IPS-15b (cell line): ENCODE measurements around the gene ELOVL6.
"Not testable (repeated sequence)": the region's sequence is repeated elsewhere in the genome, so short reads cannot be mapped to it uniquely, and the experiment has no call there.

Experiments used
- H3K27me3 ChIP-seq: one replicate; pipeline ENCODE4 v1.6.1; 2013; ENCODE audit warnings: low read length; ENCODE audit not compliant: control insufficient read depth, insufficient read depth
- H3K36me3 ChIP-seq: one replicate; pipeline ENCODE4 v1.6.1; 2013; ENCODE audit warnings: low read length; ENCODE audit not compliant: control insufficient read depth, insufficient read depth
- H3K4me1 ChIP-seq: one replicate; pipeline ENCODE4 v1.6.1; 2013; ENCODE audit warnings: mild to moderate bottlenecking, low read length; ENCODE audit not compliant: control insufficient read depth, insufficient read depth
- H3K4me3 ChIP-seq: one replicate; pipeline ENCODE4 v1.5.1; 2013; ENCODE audit warnings: low read depth, low read length
- H3K9ac ChIP-seq: one replicate; pipeline ENCODE4 v1.6.1; 2013; ENCODE audit warnings: low read depth, mild to moderate bottlenecking, low read length
- H3K9me3 ChIP-seq: one replicate; pipeline ENCODE4 v1.6.1; 2013; ENCODE audit warnings: mild to moderate bottlenecking, low read length; ENCODE audit not compliant: control insufficient read depth, insufficient read depth

Gene ELOVL6

DNA sequence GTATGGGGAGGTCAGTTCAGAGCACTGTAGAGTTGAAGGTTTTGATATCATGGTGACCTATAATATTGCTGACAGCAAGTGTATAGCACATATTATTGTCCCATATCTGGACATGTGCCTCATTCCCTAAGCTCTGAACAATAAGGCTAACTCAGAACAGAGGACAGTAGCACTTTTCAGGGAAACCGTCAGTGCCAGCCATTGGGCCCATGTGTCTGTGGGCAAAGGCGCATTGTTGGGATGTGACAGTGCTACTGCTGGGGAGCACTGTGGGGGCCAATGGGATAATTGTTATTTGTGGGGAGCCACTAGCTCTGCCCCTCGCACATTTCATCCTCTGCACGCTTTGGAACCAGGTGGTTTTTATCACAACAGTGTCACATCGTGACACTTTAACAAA lies 136.2 kb downstream of the ELOVL6 start:
- Histone ChIP-seq H3K9ac (no peak overlapping the region), H3K27me3 (no peaks in the 10 kb centered on the region), H3K4me1 (no peaks in the 10 kb centered on the region), H3K4me3 (no peak overlapping the region), H3K9me3 (no peaks in the 10 kb centered on the region), H3K36me3 (no peaks in the 10 kb centered on the region)

- no peaks in the 10 kb centered on the region for H3K36me3 ChIP-seq
- H3K27me3 ChIP-seq, result no peaks in the 10 kb centered on the region
- no peak overlapping the region for H3K4me3 ChIP-seq
These were observed 137.3 kb downstream of the ELOVL6 start for GRCh38 chr4:110061076-110061475.

DNA sequence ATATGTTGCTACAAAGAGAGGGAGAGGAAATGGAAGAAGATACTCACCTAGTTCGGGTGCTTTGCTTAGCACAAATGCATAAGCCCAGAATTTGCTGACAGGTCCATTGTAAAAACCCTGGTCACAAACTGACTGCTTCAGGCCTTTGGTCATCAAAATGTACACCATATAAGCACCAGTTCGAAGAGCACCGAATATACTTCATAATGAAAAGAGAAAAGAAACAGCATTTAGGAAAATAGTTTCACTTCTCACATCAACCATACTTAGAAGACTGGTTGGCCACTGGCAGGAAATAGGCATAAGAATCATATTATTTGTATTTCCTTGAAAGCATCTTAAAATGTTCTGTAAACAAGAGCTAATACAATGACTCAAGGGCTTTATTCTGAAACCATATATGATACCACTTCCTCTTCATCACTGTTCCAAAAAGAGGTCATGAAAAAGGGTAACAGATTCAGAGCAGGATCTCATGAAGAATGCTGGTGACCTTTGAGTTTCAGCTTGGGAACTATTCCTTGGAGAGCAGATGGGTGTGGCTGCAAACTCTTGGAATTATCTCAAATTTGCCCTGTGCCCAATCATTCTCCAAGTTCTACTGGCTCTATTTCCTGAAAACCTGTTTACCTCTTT lies 138.7 kb downstream of the ELOVL6 start:
- H3K9me3 ChIP-seq, result no peaks in the 10 kb centered on the region
- no peaks in the 10 kb centered on the region for H3K27me3 ChIP-seq
- H3K36me3 ChIP-seq, result no peaks in the 10 kb centered on the region
- H3K4me1 ChIP-seq, result no peaks in the 10 kb centered on the region
- H3K4me3 ChIP-seq, result no peak overlapping the region
- no peak overlapping the region for H3K9ac ChIP-seq

More at GRCh38 chr4:110061076-110061475, 137.3 kb downstream of the ELOVL6 start:
- H3K9me3 ChIP-seq, result no peaks in the 10 kb centered on the region
- no peak overlapping the region for H3K9ac ChIP-seq
- H3K4me1 ChIP-seq, result no peaks in the 10 kb centered on the region

DNA sequence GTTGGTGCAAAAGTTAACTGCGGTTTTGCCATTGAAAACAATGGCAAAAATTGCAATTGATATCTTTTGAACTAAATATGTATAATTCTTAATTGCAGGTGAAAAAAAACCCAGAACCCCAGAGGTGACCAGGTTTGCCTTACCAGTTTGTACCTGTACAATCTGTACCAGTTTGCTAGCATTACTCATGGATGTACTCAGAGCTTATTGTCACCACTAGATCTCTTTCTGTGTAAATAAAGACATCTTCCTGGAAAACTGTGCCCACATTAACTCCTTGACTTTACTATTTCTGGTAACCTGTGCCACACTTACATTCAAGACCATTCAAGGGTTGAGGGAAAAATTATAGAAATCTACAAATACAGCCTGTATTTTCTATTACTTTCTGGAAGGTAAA lies 139.7 kb downstream of the ELOVL6 start:
- Histone ChIP-seq H3K27me3 (no peaks in the 10 kb centered on the region), H3K4me3 (no peak overlapping the region), H3K36me3 (no peaks in the 10 kb centered on the region), H3K4me1 (no peaks in the 10 kb centered on the region), H3K9ac (no peak overlapping the region), H3K9me3 (no peaks in the 10 kb centered on the region)

- H3K9ac ChIP-seq, result no peak overlapping the region
These were observed 143.2 kb downstream of the ELOVL6 start for GRCh38 chr4:110055158-110055768.

DNA sequence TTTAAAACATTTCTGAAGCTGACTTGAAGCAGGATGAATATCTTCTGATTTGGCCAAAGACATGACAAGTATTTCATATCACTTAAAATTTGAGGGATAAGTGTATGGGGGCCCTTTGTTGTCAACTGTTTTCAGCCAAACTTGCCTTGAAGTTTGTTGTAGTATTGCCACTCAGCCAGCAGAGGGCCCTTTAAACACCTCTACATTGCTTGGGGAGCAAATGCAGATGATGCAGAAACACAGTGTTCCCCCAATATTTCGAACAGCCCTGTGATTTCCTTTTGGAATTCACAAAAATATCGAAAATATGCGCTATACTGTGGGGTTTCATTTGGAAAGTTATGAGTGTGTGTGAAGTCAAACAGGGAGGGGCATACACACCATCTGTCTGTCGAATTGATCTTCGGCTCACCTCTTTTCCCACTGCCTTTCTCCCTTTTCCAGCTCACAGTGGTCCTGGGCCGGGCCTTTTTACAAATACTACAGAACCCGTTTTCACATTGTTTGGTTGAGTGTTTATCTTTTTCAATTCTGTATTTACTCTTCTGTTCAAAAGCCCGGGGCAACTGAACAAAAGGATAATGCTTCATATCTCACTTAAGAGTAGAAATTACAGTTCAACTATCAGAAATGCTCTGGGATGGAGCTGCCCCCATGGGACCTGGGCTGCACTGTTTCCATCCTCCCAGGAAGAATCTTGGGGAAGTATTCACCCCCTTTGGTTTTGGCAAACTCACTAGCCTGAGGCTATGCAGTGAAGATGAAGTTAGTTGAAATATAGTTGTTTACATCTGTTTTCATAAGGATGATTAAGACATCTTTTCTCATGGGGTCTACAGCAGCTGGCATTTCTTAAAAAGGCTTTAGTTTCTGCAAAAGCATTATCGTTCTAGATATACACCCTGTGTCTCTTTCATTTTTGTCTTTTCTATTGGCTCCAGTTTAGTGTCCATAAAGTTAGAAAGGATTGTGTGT lies 148.2 kb downstream of the ELOVL6 start:
- no peaks in the 10 kb centered on the region for H3K9me3 ChIP-seq
- H3K36me3 ChIP-seq, result peaks cover 9% of the 10 kb centered on the region
- no peak overlapping the region for H3K9ac ChIP-seq
- no peaks in the 10 kb centered on the region for H3K4me1 ChIP-seq
- H3K27me3 ChIP-seq, result no peaks in the 10 kb centered on the region
- no peak overlapping the region for H3K4me3 ChIP-seq

More at GRCh38 chr4:110055158-110055768, 143.2 kb downstream of the ELOVL6 start:
- H3K4me1 ChIP-seq, result no peaks in the 10 kb centered on the region
- peaks cover 9% of the 10 kb centered on the region for H3K36me3 ChIP-seq
- no peaks in the 10 kb centered on the region for H3K9me3 ChIP-seq
- no peak overlapping the region for H3K4me3 ChIP-seq
- no peaks in the 10 kb centered on the region for H3K27me3 ChIP-seq

DNA sequence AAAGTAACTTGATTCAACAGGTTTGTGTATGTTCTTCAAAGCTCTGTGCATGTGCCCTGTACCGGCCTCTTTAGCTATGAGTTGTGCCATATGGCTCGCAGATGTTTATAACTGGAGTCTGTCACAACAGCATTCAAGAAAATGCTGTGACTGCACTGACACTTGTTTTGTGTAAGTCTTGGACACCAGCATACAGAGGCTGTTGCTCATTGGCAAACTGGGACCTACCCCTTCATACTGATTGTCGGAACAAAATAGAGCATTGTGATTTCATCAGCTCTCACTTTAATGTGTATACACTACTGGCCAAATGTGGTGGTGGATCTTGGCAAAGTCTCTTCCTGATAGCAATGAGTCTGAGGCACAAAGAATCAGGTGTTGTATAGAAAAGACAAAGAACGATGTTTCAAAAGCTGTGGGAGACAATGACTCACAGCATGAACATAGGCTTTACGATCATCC lies 151.8 kb downstream of the ELOVL6 start:
- no peak overlapping the region for H3K4me3 ChIP-seq
- H3K36me3 ChIP-seq, result peaks cover 6% of the 10 kb centered on the region
- no peaks in the 10 kb centered on the region for H3K9me3 ChIP-seq
- no peak overlapping the region for H3K9ac ChIP-seq
- H3K4me1 ChIP-seq, result no peaks in the 10 kb centered on the region
- H3K27me3 ChIP-seq, result no peaks in the 10 kb centered on the region

- H3K9ac ChIP-seq, result no peak overlapping the region
- H3K4me3 ChIP-seq, result no peak overlapping the region
- H3K4me1 ChIP-seq, result no peaks in the 10 kb centered on the region
- H3K27me3 ChIP-seq, result no peaks in the 10 kb centered on the region
- no peaks in the 10 kb centered on the region for H3K36me3 ChIP-seq
- H3K9me3 ChIP-seq, result no peaks in the 10 kb centered on the region
These were observed 155.6 kb downstream of the ELOVL6 start for GRCh38 chr4:110042545-110043517.

- H3K27me3 ChIP-seq, result no peaks in the 10 kb centered on the region
- H3K9me3 ChIP-seq, result no peaks in the 10 kb centered on the region
- no peaks in the 10 kb centered on the region for H3K36me3 ChIP-seq
- no peaks in the 10 kb centered on the region for H3K4me1 ChIP-seq
- no peak overlapping the region for H3K9ac ChIP-seq
- no peak overlapping the region for H3K4me3 ChIP-seq
These were observed 156.7 kb downstream of the ELOVL6 start for GRCh38 chr4:110041735-110042134.

DNA sequence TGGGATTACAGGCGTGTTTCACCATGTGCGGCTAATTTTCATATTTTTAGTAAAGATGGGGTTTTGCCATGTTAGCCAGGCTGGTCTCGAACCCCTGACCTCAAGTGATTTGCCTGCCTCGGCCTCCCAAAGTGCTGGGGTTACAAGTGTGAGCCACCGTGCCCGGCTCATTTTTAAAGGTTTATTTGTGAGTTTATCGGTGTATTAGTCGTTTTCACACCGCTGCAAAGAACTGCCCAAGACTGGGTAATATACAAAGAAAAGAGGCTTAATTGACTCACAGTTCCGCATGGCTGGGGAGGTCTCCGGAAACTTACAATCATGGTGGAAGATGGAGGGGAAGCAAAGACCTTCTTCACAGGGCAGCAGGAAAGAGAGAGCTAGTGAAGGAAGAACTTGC lies 159.3 kb downstream of the ELOVL6 start:
- H3K4me3 ChIP-seq, H3K9me3 ChIP-seq, H3K27me3 ChIP-seq, H3K36me3 ChIP-seq, H3K4me1 ChIP-seq, H3K9ac ChIP-seq: not testable (repeated sequence)

DNA sequence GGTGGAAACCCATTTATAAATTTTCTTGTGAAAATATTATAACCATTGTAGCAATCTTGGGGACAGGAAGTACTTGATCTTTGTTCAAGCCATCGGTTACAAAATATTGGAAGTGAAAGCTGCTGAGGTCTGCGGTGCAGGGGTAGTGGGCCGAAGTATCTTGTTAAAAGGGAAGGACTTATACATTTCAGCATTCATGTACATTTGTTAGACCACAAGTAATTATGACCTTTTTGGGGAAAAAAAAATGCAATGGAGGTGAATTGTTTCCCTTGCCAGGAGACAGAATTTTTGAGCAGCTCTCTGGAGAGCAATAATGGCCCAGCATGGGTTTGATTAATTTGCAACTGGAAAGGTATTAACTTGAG lies 164.4 kb downstream of the ELOVL6 start:
- no peak overlapping the region for H3K9ac ChIP-seq
- no peaks in the 10 kb centered on the region for H3K9me3 ChIP-seq
- peaks cover 3% of the 10 kb centered on the region for H3K4me1 ChIP-seq
- no peak overlapping the region for H3K4me3 ChIP-seq
- no peaks in the 10 kb centered on the region for H3K36me3 ChIP-seq
- no peaks in the 10 kb centered on the region for H3K27me3 ChIP-seq
